Stimulated activated memory B cell treated with anti-CD40 and anti-IgM and Interleukin-4, amounts not matched to agents 10 μg/mL and 1 μg/mL and 100 μg/mL, for 72 hours (primary cell): ENCODE measurements around the gene PRKAA1.
"Not testable (repeated sequence)": the region's sequence is repeated elsewhere in the genome, so short reads cannot be mapped to it uniquely, and the experiment has no call there.

ENCODE experiments used
- ATAC-seq: fragments of 150-1000 bp; cut with Tn5 transposase; 2 replicates; pipeline ENCODE4 v1.10.0; 2021
- H3K27ac Mint-ChIP-seq: one replicate; pipeline ENCODE4 v1.8.0; 2022; ENCODE audit warnings: mild to moderate bottlenecking, mixed read lengths
- H3K27me3 Mint-ChIP-seq: one replicate; pipeline ENCODE4 v1.8.0; 2022; ENCODE audit warnings: mixed read lengths
- H3K36me3 Mint-ChIP-seq: one replicate; pipeline ENCODE4 v1.8.0; 2022; ENCODE audit warnings: mixed read lengths
- H3K4me1 Mint-ChIP-seq: one replicate; pipeline ENCODE4 v1.8.0; 2022; ENCODE audit warnings: mixed read lengths
- H3K4me3 Mint-ChIP-seq: one replicate; pipeline ENCODE4 v1.8.0; 2022; ENCODE audit warnings: mild to moderate bottlenecking, moderate library complexity, mixed read lengths
- H3K9me3 Mint-ChIP-seq: one replicate; pipeline ENCODE4 v1.8.0; 2022; ENCODE audit warnings: mixed read lengths

Gene PRKAA1

GRCh38 chr5:40734986-40735385 is 63.2 kb downstream of the PRKAA1 start:
- H3K4me3 Mint-ChIP-seq, result no peak overlapping the region
- peaks cover 29% of the 10 kb centered on the region for H3K4me1 Mint-ChIP-seq
- no peaks in the 10 kb centered on the region for H3K9me3 Mint-ChIP-seq
- no peaks in the 10 kb centered on the region for H3K27me3 Mint-ChIP-seq
- H3K36me3 Mint-ChIP-seq, result peaks cover 40% of the 10 kb centered on the region
- H3K27ac Mint-ChIP-seq, result peak overlapping the region; percentile 0
- ATAC-seq, result no peak

GRCh38 chr5:40733879-40734563 is 64.2 kb downstream of the PRKAA1 start:
- Mint-ChIP-seq H3K9me3 (no peaks in the 10 kb centered on the region), H3K27me3 (no peaks in the 10 kb centered on the region), H3K4me1 (peaks cover 29% of the 10 kb centered on the region), H3K36me3 (peaks cover 34% of the 10 kb centered on the region), H3K4me3 (no peak overlapping the region), H3K27ac (peak overlapping the region; percentile 0)
- no peak for ATAC-seq

GRCh38 chr5:40733434-40733833 is 64.7 kb downstream of the PRKAA1 start:
- Mint-ChIP-seq H3K36me3 (peaks cover 30% of the 10 kb centered on the region), H3K4me1 (peaks cover 29% of the 10 kb centered on the region), H3K4me3 (no peak overlapping the region), H3K27ac (no peak overlapping the region), H3K9me3 (no peaks in the 10 kb centered on the region), H3K27me3 (no peaks in the 10 kb centered on the region)
- no peak for ATAC-seq

- peaks cover 56% of the 10 kb centered on the region for H3K36me3 Mint-ChIP-seq
- ATAC-seq, result peak; percentile 58
- H3K9me3 Mint-ChIP-seq, H3K27ac Mint-ChIP-seq, H3K27me3 Mint-ChIP-seq, H3K4me3 Mint-ChIP-seq, H3K4me1 Mint-ChIP-seq: not testable (repeated sequence)
These were observed 75.7 kb downstream of the PRKAA1 start for GRCh38 chr5:40722497-40722911.

- Mint-ChIP-seq H3K36me3 (peaks cover 43% of the 10 kb centered on the region), H3K4me1 (no peaks in the 10 kb centered on the region), H3K27me3 (no peaks in the 10 kb centered on the region), H3K9me3 (peaks cover 3% of the 10 kb centered on the region), H3K27ac (no peak overlapping the region), H3K4me3 (no peak overlapping the region)
- no peak for ATAC-seq
These were observed 78.1 kb downstream of the PRKAA1 start for GRCh38 chr5:40720069-40720468.

- Mint-ChIP-seq H3K9me3 (peaks cover 3% of the 10 kb centered on the region), H3K4me3 (no peak overlapping the region), H3K36me3 (peaks cover 36% of the 10 kb centered on the region), H3K4me1 (no peaks in the 10 kb centered on the region), H3K27ac (no peak overlapping the region), H3K27me3 (no peaks in the 10 kb centered on the region)
- no peak for ATAC-seq
These were observed 80.9 kb downstream of the PRKAA1 start for GRCh38 chr5:40717281-40717680.

GRCh38 chr5:40716590-40716989 is 81.6 kb downstream of the PRKAA1 start:
- Mint-ChIP-seq H3K4me3 (no peak overlapping the region), H3K4me1 (no peaks in the 10 kb centered on the region), H3K9me3 (peaks cover 2% of the 10 kb centered on the region), H3K36me3 (peaks cover 39% of the 10 kb centered on the region), H3K27ac (no peak overlapping the region), H3K27me3 (no peaks in the 10 kb centered on the region)
- no peak for ATAC-seq

GRCh38 chr5:40716000-40716399 is 82.2 kb downstream of the PRKAA1 start:
- H3K4me3 Mint-ChIP-seq, result no peak overlapping the region
- H3K27ac Mint-ChIP-seq, result no peak overlapping the region
- H3K27me3 Mint-ChIP-seq, result no peaks in the 10 kb centered on the region
- H3K36me3 Mint-ChIP-seq, result peaks cover 39% of the 10 kb centered on the region
- no peaks in the 10 kb centered on the region for H3K4me1 Mint-ChIP-seq
- no peak for ATAC-seq
- no peaks in the 10 kb centered on the region for H3K9me3 Mint-ChIP-seq

GRCh38 chr5:40714001-40714400 is 84.2 kb downstream of the PRKAA1 start:
- H3K9me3 Mint-ChIP-seq, result no peaks in the 10 kb centered on the region
- no peak overlapping the region for H3K4me3 Mint-ChIP-seq
- no peaks in the 10 kb centered on the region for H3K27me3 Mint-ChIP-seq
- H3K36me3 Mint-ChIP-seq, result peaks cover 31% of the 10 kb centered on the region
- no peaks in the 10 kb centered on the region for H3K4me1 Mint-ChIP-seq
- H3K27ac Mint-ChIP-seq, result no peak overlapping the region
- no peak for ATAC-seq

GRCh38 chr5:40710575-40710974 is 87.6 kb downstream of the PRKAA1 start:
- H3K27me3 Mint-ChIP-seq, ATAC-seq, H3K9me3 Mint-ChIP-seq, H3K27ac Mint-ChIP-seq, H3K4me3 Mint-ChIP-seq, H3K4me1 Mint-ChIP-seq: not testable (repeated sequence)
- H3K36me3 Mint-ChIP-seq, result peaks cover 54% of the 10 kb centered on the region
